Peyer's patch (tissue), 4 donors: ENCODE data around the gene SULF2. TPM values are rescaled to one million over a fixed set of nuclear protein-coding genes. Genes with fewer than 3 reads are reported as not detected.
A peak's percentile ranks its signal among the peaks of the same experiment; 100 is the strongest.

ENCODE experiments used
- DNase-seq, 3 donors: peaks; one replicate each; pipeline ENCODE4 v3.0.0-alpha.2; 2017 to 2019
- H3K27ac ChIP-seq, 4 donors: fragments of 200-600 bp; sonication (generic); one replicate each; pipeline ENCODE4 v1.5.1; 2016 to 2019
- H3K27me3 ChIP-seq, 2 donors: fragments of 200-600 bp; sonication (generic); one replicate each; pipeline ENCODE4 v1.5.1; 2019
- H3K36me3 ChIP-seq, 3 donors: fragments of 200-600 bp; sonication (generic); one replicate each; pipeline ENCODE4 v1.5.1; 2016 to 2019
- H3K4me1 ChIP-seq, 4 donors: fragments of 200-600 bp; sonication (generic); one replicate each; pipeline ENCODE4 v1.5.1; 2016 to 2019
- H3K4me3 ChIP-seq, 4 donors: fragments of 200-600 bp; sonication (generic); 1 replicate in 3 of 4; 2 replicates in 1 of 4; pipeline ENCODE4 v1.5.1; 2016 to 2019; ENCODE audit warnings: mild to moderate bottlenecking in 1 of 4
- H3K9me3 ChIP-seq, 4 donors: fragments of 200-600 bp; sonication (generic); one replicate each; pipeline ENCODE4 v1.5.1; 2016 to 2019; ENCODE audit warnings: mild to moderate bottlenecking in 1 of 4
- CTCF ChIP-seq, 6 experiments: fragments of 450-650 bp in 4 of 6; fragments of 200-600 bp in 2 of 6; sonication (generic) in 1 of 6; IDR thresholded peaks; one replicate each; pipeline ENCODE4 v1.5.1; 2017 to 2019; ENCODE audit warnings: antibody characterized with exemption in 6 of 6, mild to moderate bottlenecking in 3 of 6, moderate library complexity in 1 of 6
- POLR2A ChIP-seq, 2 donors: fragments of 450-650 bp; IDR thresholded peaks; one replicate each; pipeline ENCODE4 v1.5.1; 2017; ENCODE audit warnings: antibody characterized with exemption in 2 of 2, mild to moderate bottlenecking in 2 of 2, moderate library complexity in 2 of 2
- total RNA-seq, 4 donors: library from RNA; depleted of rRNA; stranded (reverse); fragments of >200 nt; gene quantifications; one replicate each; pipeline ENCODE4 v1.1.0, GENCODE V29; 2016

Gene SULF2
- total RNA-seq, 4 donors from 2014 or later = 32.4 to 168 (median 52.5) TPM

- no peaks in the 10 kb centered on the region for H3K27me3 ChIP-seq
- no peak for TF ChIP-seq CTCF (IDR thresholded peaks at IDR 0.05)
- TF ChIP-seq POLR2A (IDR thresholded peaks at IDR 0.05) = no peak
- H3K36me3 ChIP-seq = peaks cover 0 to 24% (median 0%) of the 10 kb centered on the region in 3 donors
- no peaks in the 10 kb centered on the region for H3K9me3 ChIP-seq
- DNase-seq = no peak
- peaks cover 0 to 16% (median 0%) of the 10 kb centered on the region in 4 donors for H3K4me1 ChIP-seq
- no peak overlapping the region for H3K4me3 ChIP-seq
- H3K27ac ChIP-seq = peak overlapping the region in 1 of 4 donors; percentile 1
Measured at GRCh38 chr20:47664068-47664437, 121.2 kb downstream of the SULF2 start.

GRCh38 chr20:47663354-47664067 is 121.8 kb downstream of the SULF2 start:
- Histone ChIP-seq H3K4me1 (peaks cover 0 to 16% (median 0%) of the 10 kb centered on the region in 4 donors), H3K9me3 (no peaks in the 10 kb centered on the region), H3K36me3 (peaks cover 0 to 30% (median 0%) of the 10 kb centered on the region in 3 donors), H3K27me3 (no peaks in the 10 kb centered on the region), H3K27ac (no peak overlapping the region), H3K4me3 (no peak overlapping the region)
- TF ChIP-seq POLR2A (IDR thresholded peaks at IDR 0.05) (no peak), CTCF (IDR thresholded peaks at IDR 0.05) (peak; percentile 74 to 95 (median 86))
- peak; percentile 63 to 90 (median 84) for DNase-seq

- H3K27me3 ChIP-seq = no peaks in the 10 kb centered on the region
- no peak overlapping the region for H3K4me3 ChIP-seq
- no peak for DNase-seq
- H3K4me1 ChIP-seq = peaks cover 0 to 16% (median 0%) of the 10 kb centered on the region in 4 donors
- no peak for TF ChIP-seq CTCF (IDR thresholded peaks at IDR 0.05)
- TF ChIP-seq POLR2A (IDR thresholded peaks at IDR 0.05) = no peak
- H3K27ac ChIP-seq = no peak overlapping the region
- H3K9me3 ChIP-seq = no peaks in the 10 kb centered on the region
- H3K36me3 ChIP-seq = peaks cover 0 to 38% (median 0%) of the 10 kb centered on the region in 3 donors
Measured at GRCh38 chr20:47662483-47663353, 122.6 kb downstream of the SULF2 start.

GRCh38 chr20:47661714-47662113 is 123.6 kb downstream of the SULF2 start:
- Histone ChIP-seq H3K27me3 (no peaks in the 10 kb centered on the region), H3K36me3 (peaks cover 0 to 38% (median 0%) of the 10 kb centered on the region in 3 donors), H3K27ac (no peak overlapping the region), H3K4me3 (no peak overlapping the region), H3K4me1 (peaks cover 0 to 16% (median 0%) of the 10 kb centered on the region in 4 donors), H3K9me3 (no peaks in the 10 kb centered on the region)
- no peak for TF ChIP-seq POLR2A (IDR thresholded peaks at IDR 0.05)
- TF ChIP-seq CTCF (IDR thresholded peaks at IDR 0.05) = no peak
- DNase-seq = no peak

GRCh38 chr20:47660983-47661700 is 124.1 kb downstream of the SULF2 start:
- no peak overlapping the region for H3K27ac ChIP-seq
- H3K4me1 ChIP-seq = peaks cover 0 to 16% (median 0%) of the 10 kb centered on the region in 4 donors

More at GRCh38 chr20:47660983-47661700, 124.1 kb downstream of the SULF2 start:
- TF ChIP-seq POLR2A (IDR thresholded peaks at IDR 0.05) (no peak), CTCF (IDR thresholded peaks at IDR 0.05) (no peak)
- no peak for DNase-seq
- Histone ChIP-seq H3K4me3 (no peak overlapping the region), H3K27me3 (no peaks in the 10 kb centered on the region), H3K9me3 (no peaks in the 10 kb centered on the region), H3K36me3 (peaks cover 0 to 42% (median 0%) of the 10 kb centered on the region in 3 donors)
